H1 (cell line): ENCODE data around the gene LINC01488.

ENCODE experiments used
- BRCA1 ChIP-seq: IDR thresholded peaks from 2 replicates; pipeline ENCODE4 v1.6.1; 2012; ENCODE audit warnings: low read depth, low read length, improper control_type of control experiment
- CBX8 ChIP-seq: fragments of 300-800, 300-1000 bp; sonication (generic); IDR thresholded peaks from 2 replicates; pipeline ENCODE4 v1.7.1; 2016; ENCODE audit warnings: low read depth, low read length, borderline replicate concordance
- EP300 ChIP-seq, 2 experiments: IDR thresholded peaks; 1 replicate in 1 of 2; 2 replicates in 1 of 2; pipeline ENCODE4 v1.6.1; 2011 to 2012; ENCODE audit warnings: low read depth in 2 of 2, low read length in 2 of 2, mild to moderate bottlenecking in 2 of 2, borderline replicate concordance in 1 of 2, inconsistent platforms in 1 of 2, moderate library complexity in 1 of 2
- EZH2 ChIP-seq: fragments of 200-600 bp; sonication (generic); IDR thresholded peaks from 2 replicates; pipeline ENCODE4 v1.7.1; 2012; ENCODE audit warnings: low read depth, mild to moderate bottlenecking, moderate library complexity, low read length, inconsistent platforms; ENCODE audit not compliant: severe bottlenecking
- POLR2A ChIP-seq, 2 experiments: IDR thresholded peaks; 1 replicate in 1 of 2; 2 replicates in 1 of 2; pipeline ENCODE4 v1.6.1; 2011; ENCODE audit warnings: low read depth in 2 of 2, low read length in 2 of 2, mild to moderate bottlenecking in 2 of 2; ENCODE audit errors: control extremely low read depth in 1 of 2
- POLR2AphosphoS5 ChIP-seq: IDR thresholded peaks from 2 replicates; pipeline ENCODE4 v1.6.1; 2011; ENCODE audit warnings: low read depth, low read length
- TAF1 ChIP-seq: IDR thresholded peaks from 2 replicates; pipeline ENCODE4 v1.6.1; 2011; ENCODE audit warnings: mild to moderate bottlenecking, low read depth, low read length
- ZNF274 ChIP-seq: IDR thresholded peaks from 2 replicates; pipeline ENCODE4 v1.7.0; 2012; ENCODE audit warnings: low read length, borderline replicate concordance; ENCODE audit errors: extremely low read depth
- TF ChIP-seq, protein P1 (sequence below), 3 experiments: IDR thresholded peaks; 1 replicate in 2 of 3; 2 replicates in 1 of 3; pipeline versions ENCODE4 v1.5.1 to v1.6.1; 2011; ENCODE audit warnings: low read length in 3 of 3, mild to moderate bottlenecking in 3 of 3, inconsistent platforms in 2 of 3, low read depth in 1 of 3, moderate library complexity in 1 of 3; ENCODE audit not compliant: insufficient read depth in 1 of 3; ENCODE audit errors: control extremely low read depth in 1 of 3

GRCh38 chr11:69480547-69481392 lies 693 bp upstream of the LINC01488 start:
- TF ChIP-seq, protein P1, sequence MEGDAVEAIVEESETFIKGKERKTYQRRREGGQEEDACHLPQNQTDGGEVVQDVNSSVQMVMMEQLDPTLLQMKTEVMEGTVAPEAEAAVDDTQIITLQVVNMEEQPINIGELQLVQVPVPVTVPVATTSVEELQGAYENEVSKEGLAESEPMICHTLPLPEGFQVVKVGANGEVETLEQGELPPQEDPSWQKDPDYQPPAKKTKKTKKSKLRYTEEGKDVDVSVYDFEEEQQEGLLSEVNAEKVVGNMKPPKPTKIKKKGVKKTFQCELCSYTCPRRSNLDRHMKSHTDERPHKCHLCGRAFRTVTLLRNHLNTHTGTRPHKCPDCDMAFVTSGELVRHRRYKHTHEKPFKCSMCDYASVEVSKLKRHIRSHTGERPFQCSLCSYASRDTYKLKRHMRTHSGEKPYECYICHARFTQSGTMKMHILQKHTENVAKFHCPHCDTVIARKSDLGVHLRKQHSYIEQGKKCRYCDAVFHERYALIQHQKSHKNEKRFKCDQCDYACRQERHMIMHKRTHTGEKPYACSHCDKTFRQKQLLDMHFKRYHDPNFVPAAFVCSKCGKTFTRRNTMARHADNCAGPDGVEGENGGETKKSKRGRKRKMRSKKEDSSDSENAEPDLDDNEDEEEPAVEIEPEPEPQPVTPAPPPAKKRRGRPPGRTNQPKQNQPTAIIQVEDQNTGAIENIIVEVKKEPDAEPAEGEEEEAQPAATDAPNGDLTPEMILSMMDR (IDR thresholded peaks at IDR 0.05; ENCODE audit: control extremely low read depth in 1 of 3, insufficient read depth in 1 of 3, low read depth in 1 of 3, low read length in 3 of 3): no peak
- no peak for TF ChIP-seq TAF1
- no peak for TF ChIP-seq POLR2A (IDR thresholded peaks at IDR 0.05; ENCODE audit: control extremely low read depth in 1 of 2, low read depth in 2 of 2, low read length in 2 of 2)
- TF ChIP-seq EZH2: no peak
- TF ChIP-seq POLR2AphosphoS5: no peak
- no peak for TF ChIP-seq EP300 (IDR thresholded peaks at IDR 0.05; ENCODE audit: borderline replicate concordance in 1 of 2, low read depth in 2 of 2, low read length in 2 of 2)
- TF ChIP-seq BRCA1: no peak
- no peak for TF ChIP-seq ZNF274
- no peak for TF ChIP-seq CBX8
